NCI-H524 (cell line): ENCODE data around the gene ARL16.

Source experiments
- DNase-seq, 2 experiments: peaks; one replicate each; lab custom pipeline; 2025; lab: John Stamatoyannopoulos, UW

Gene ARL16

GRCh38 chr17:81666342-81667191 is 17.0 kb downstream of the ARL16 start, which contains the start of the genes CCDC137 and OXLD1:
Gene CCDC137, plus strand, starts transcription at chr17:81666737. Its CDS starts 30 bp downstream, at chr17:81666767.
Gene OXLD1, minus strand, starts transcription at chr17:81666605. Its CDS starts 28 bp downstream, at chr17:81666577.
- peak; percentile 96 to 99 for DNase-seq

- DNase-seq: peak; percentile 50 to 64
Measured at GRCh38 chr17:81666092-81666341, 17.6 kb downstream of the ARL16 start.

- peak; percentile 47 to 50 for DNase-seq
Measured at GRCh38 chr17:81665205-81666091, 18.1 kb downstream of the ARL16 start.

DNA sequence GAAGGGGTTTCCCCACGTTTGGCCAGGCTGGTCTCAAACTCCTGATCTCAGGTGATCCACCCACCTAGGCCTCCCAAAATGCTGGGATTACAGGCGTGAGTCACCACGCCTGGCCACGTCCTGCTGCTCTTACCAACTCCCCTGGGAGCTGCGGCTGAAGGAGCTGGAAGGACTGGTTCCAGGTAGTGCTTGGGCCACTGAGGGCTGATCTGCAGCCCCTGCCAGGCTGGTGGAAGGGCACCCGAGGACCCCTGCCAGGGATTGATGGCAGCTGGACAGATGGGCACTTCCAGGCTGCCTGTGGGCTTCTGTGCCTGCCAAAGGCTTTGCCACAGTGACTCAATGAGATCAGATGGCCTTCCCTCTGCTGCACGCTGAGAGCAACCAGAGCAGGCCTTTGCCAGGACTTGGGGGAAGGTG is 19.5 kb downstream of the ARL16 start:
- DNase-seq: no peak

- no peak for DNase-seq
Measured at GRCh38 chr17:81662002-81662401, 21.6 kb downstream of the ARL16 start.

- no peak for DNase-seq
Measured at GRCh38 chr17:81660441-81660840, 23.2 kb downstream of the ARL16 start.

GRCh38 chr17:81659038-81659437 is 24.6 kb downstream of the ARL16 start:
- no peak for DNase-seq

DNA sequence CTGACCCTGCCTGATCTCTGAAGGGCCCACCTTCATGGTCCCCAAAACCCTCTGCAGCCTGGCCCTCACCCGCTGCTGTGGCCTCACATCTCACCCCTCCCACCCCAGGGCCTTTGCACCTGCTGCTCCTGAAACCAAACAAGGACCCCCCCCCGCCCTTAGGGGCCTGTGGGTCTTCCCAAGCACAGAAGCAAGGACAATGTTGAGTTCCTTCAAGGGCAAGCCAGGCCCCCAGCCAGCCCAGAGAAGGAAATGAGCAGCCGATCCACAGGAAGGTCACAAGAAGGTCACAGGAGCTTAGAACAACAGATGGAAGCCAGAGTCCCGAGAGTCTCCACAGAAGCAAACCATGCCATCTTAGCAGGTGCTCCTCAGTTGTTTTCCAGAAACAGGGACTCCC is 26.8 kb downstream of the ARL16 start:
- DNase-seq: peak; percentile 22 to 69

- peak in 1 of 2 experiments; percentile 38 for DNase-seq
Measured at GRCh38 chr17:81656118-81656743, 27.4 kb downstream of the ARL16 start, which contains the start of gene PDE6G. Gene PDE6G, minus strand, starts transcription at chr17:81656542. Its CDS starts 3,237 bp downstream, at chr17:81653305.

DNA sequence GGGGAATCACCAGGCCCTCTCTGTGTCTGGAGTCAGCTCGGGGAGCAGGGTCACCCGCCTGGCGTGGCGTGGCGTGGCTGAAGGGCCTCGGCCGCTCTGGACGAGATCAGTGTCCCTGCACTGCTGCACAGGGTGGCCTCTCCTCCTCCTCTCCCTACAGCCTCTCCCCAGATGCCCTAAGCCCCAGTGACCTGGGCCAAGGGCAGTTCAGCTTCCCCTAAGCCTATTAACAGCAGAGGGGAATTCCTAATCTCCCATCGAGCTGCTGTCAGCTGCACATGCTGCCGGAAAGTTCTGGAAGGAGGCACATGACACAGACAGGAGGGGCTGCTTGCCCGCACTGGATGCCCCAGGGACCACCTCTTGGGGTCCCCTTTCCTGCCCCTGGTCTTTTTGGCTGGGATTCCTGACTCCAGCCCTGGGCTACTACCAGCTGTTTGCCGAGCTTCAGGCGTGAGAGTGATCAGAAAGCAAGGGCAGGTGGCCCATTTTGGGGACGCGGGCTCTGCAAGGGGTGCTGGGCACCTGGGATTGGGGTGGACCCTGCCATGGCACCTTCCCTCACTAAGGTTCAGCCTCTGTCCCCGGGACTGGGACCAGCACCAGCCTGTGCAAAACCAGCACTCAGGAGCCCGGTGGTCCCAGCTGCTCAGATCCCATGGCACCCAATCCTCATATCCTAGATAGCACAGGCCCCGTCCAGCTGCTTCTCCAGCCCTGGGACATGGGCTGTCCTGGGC is 28.0 kb downstream of the ARL16 start:
- DNase-seq: peak; percentile 35 to 67

DNA sequence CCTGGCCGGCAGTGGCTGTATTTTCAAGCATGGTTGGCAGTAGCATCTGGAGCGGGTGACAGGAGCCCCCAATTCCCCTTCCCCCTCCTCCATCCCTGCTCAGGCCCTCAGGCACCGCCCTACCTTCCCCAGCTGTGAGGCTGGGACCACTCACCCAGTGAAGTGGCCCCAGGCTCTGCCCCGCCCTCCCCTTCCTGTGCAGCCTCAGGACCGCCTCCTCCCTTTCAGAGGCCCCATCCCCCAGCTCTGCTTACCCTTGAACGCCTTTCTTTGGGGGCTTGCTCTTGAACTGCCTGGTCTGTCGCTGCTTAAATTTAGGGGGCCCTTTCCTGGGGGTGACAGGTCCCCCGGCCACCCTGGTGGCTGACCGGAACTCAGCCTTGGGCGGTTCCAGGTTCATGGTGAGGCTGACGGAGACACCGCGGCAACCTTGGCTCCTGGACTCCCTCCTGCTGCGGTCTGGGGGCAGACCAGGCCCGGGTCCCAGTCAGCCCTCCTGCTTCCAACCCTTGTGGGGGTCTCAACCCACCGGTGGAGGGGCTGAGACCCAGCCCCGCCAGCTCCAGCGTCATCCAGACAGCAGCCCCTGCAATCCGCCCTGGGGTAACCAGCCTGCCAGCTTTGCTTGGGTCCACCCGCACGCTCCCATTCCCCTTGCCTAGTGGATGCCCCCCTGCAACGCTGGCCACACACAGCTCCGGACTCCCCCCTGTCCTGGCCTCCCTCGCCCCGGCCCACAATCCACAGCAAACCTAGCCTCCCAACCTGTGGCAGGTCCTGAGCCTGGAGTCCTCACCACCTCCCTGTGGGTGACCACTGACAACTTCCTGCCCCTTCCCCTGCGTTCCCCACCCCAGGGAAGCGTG is 30.5 kb downstream of the ARL16 start:
- no peak for DNase-seq

- DNase-seq: no peak
Measured at GRCh38 chr17:81651692-81652091, 31.9 kb downstream of the ARL16 start.

DNA sequence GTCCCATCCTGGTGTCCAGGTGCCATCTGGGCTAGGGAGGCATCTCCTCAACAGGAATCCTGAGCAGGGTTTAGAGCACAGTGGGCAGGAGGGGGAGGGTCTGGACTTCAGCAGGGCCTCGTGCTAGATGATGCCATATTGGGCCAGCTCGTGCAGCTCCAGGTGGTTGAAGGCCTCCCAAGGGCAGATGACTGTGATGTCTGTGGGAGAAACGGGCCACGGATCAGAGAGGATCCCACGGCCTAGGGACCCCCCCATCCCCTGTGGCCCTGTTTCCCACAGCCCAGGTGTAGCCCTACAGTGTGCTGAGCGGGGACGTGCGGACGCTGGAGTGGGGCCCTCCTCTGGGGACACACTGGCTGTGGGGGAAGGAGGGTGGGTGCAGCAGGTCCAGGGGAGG is 32.6 kb downstream of the ARL16 start:
- no peak for DNase-seq

DNA sequence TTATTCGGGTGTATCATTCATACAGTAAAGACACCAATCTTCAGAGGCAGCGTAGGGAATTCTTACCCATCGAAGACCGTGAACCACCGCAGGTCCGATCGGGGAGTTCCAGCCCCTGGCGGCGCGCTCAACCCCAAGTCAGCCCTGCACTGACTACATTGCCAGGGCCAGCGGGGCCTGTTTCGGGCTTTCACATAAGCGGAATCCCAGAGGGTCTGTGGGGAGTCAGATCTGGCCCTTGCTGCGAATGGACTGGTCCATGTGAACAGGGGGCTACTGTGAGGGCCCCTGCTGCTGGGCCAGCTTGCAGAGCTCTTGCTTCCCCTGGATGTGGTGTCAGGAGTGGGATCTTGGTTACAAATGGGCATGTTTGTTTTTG is 34.9 kb downstream of the ARL16 start:
- no peak for DNase-seq

- DNase-seq: no peak
Measured at GRCh38 chr17:81648013-81648706, 35.4 kb downstream of the ARL16 start.

- DNase-seq: no peak
Measured at GRCh38 chr17:81647640-81648012, 36.0 kb downstream of the ARL16 start.

GRCh38 chr17:81646869-81647600 is 36.6 kb downstream of the ARL16 start:
- DNase-seq: no peak

DNA sequence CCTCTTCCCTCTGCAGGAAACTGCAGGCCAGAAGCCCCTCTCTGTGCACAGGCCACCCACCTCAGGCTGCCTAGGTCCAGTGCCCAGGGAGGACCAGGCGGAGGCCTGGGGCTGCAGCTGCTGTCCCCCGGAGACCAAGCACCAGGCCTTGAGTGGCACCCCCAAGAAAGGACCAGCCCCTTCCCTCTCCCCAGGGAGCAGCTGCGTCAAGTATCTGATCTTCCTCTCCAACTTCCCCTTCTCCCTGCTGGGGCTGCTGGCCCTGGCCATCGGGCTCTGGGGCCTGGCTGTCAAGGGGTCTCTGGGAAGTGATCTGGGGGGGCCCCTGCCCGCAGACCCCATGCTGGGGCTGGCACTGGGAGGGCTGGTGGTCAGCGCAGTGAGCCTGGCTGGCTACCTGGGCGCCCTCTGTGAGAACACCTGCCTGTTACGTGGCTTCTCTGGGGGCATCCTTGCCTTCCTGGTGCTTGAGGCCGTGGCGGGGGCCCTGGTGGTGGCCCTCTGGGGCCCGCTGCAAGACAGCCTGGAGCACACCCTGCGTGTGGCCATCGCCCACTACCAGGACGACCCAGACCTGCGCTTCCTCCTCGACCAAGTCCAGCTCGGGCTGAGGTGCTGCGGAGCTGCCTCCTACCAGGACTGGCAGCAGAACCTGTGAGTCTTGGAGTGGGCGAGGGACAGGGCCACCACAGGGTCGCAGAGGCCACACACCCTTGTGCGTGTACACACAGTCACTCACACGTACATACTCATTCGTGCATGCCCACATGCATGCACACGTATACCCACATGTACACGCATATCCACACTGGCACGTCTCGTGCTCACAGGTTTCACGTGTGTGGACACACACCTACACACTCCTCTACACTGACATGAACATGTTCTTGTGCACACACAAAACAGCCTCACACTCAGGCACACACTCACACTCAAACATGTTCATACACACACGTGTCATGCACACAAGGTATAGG is 38.3 kb downstream of the ARL16 start:
- no peak for DNase-seq
